NCI-H1417 treated with DMSO at 0.1 percent for 48 hours (cell line): ENCODE results near the gene MITF.
"Not testable (repeated sequence)": the region's sequence is repeated elsewhere in the genome, so short reads cannot be mapped to it uniquely, and the experiment has no call there.

Source experiments
- DNase-seq: peaks from one replicate; lab custom pipeline; 2025; lab: John Stamatoyannopoulos, UW

The MITF gene

GRCh38 chr3:69915726-69916125 is 176.5 kb downstream of the MITF start:
- no peak for DNase-seq

- not testable (repeated sequence) for DNase-seq
These were observed 180.7 kb downstream of the MITF start for GRCh38 chr3:69920009-69920408.

- DNase-seq: no peak
These were observed 182.4 kb downstream of the MITF start for GRCh38 chr3:69921651-69922050.

GRCh38 chr3:69922521-69923000 is 183.3 kb downstream of the MITF start:
- DNase-seq: no peak

GRCh38 chr3:69925506-69925905 is 186.2 kb downstream of the MITF start:
- no peak for DNase-seq

- DNase-seq: no peak
These were observed 187.1 kb downstream of the MITF start for GRCh38 chr3:69926385-69926784.

GRCh38 chr3:69927571-69927970 is 188.3 kb downstream of the MITF start:
- no peak for DNase-seq

- DNase-seq: no peak
These were observed 189.8 kb downstream of the MITF start for GRCh38 chr3:69929019-69929418.

- no peak for DNase-seq
These were observed 191.3 kb downstream of the MITF start for GRCh38 chr3:69930564-69930963.

- DNase-seq: no peak
These were observed 192.8 kb downstream of the MITF start for GRCh38 chr3:69932087-69932486.

GRCh38 chr3:69932501-69932900 is 193.2 kb downstream of the MITF start:
- no peak for DNase-seq

- DNase-seq: no peak
These were observed 195.1 kb downstream of the MITF start for GRCh38 chr3:69934398-69934797.

GRCh38 chr3:69936266-69936665 is 197.0 kb downstream of the MITF start:
- no peak for DNase-seq

GRCh38 chr3:69938061-69938460 is 198.8 kb downstream of the MITF start:
- DNase-seq: no peak

- no peak for DNase-seq
These were observed 199.7 kb downstream of the MITF start for GRCh38 chr3:69938931-69939330.

GRCh38 chr3:69941037-69941436 is 201.8 kb downstream of the MITF start:
- DNase-seq: no peak

- no peak for DNase-seq
These were observed 202.3 kb downstream of the MITF start for GRCh38 chr3:69941439-69942176.

- no peak for DNase-seq
These were observed 205.7 kb downstream of the MITF start for GRCh38 chr3:69944931-69945493.

GRCh38 chr3:69948246-69948862 is 209.1 kb downstream of the MITF start:
- no peak for DNase-seq

GRCh38 chr3:69951616-69952015 is 212.4 kb downstream of the MITF start:
- no peak for DNase-seq

GRCh38 chr3:69959581-69959980 is 220.3 kb downstream of the MITF start:
- DNase-seq: no peak

- no peak for DNase-seq
These were observed 222.6 kb downstream of the MITF start for GRCh38 chr3:69961706-69962439.

- no peak for DNase-seq
These were observed 224.4 kb downstream of the MITF start for GRCh38 chr3:69963643-69964042.
